HG03432 (cell line): ENCODE results near the gene STUB1.
"Not testable (repeated sequence)": the region's sequence is repeated elsewhere in the genome, so short reads cannot be mapped to it uniquely, and the experiment has no call there.

Experiments used
- ATAC-seq: cut with Tn5 transposase; IDR thresholded peaks from one replicate; pipeline ENCODE4 v1.9.1; 2021; ENCODE audit warnings: mild to moderate bottlenecking, moderate library complexity; ENCODE audit not compliant: unreplicated experiment

The STUB1 gene

DNA sequence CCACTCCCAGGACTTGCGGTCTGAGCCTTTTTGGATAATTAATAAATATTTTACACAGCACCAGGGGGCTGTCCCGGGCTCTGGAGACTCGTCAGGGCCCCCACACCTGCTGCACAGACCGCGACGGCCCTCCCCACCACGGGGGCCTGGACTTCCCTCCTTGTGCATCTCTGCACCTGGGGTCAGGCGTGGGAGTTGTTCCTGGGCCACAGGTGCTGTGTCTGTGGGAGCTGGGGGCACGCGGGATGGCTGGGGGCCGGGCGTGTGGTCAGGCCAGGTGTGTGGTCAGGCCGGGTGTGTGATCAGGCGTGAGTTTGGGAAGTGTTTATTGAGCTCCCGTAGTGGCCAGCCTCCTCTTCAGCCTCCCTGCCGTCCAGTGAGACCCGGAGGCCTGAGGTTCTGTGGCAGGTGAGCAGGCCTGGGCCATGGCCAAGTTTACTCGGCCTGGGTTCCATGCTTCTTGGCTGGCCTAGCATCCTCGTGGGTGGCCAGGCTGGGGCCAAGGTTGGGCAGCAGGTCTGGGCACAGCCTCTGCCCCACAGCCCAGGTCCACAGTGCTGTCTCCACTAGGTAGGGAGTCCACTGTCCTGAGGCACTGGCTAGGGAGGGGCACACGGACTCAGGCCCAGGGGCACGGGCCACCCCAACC is 1.9 kb upstream of the STUB1 start:
- no peak for ATAC-seq

- peak; percentile 7 for ATAC-seq
These were observed 1.1 kb upstream of the STUB1 start for GRCh38 chr16:678858-679813.

GRCh38 chr16:680625-680945 is 375 bp downstream of the STUB1 start:
- peak; percentile 1 for ATAC-seq

DNA sequence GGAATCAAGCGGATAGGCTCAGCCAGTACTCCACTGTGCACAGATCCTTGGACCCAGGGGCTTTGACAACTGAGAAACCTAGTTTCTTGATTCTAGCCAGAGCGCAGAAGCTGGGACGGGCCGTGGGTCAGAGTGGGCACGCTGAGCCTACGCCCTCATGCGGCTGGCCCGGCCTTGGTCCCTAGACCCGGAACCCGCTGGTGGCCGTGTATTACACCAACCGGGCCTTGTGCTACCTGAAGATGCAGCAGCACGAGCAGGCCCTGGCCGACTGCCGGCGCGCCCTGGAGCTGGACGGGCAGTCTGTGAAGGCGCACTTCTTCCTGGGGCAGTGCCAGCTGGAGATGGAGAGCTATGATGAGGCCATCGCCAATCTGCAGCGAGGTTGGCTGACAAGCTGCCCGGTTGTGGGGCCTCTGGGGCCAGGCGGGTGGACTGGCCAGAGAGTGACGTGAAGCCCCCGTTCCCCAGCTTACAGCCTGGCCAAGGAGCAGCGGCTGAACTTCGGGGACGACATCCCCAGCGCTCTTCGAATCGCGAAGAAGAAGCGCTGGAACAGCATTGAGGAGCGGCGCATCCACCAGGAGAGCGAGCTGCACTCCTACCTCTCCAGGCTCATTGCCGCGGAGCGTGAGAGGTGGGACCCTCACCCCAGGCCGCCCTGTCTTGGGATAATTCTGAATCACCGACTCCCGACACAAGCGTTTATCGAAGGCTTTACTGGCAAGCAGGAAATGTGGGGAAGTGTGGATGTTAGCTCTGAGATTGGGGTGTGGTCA is 946 bp downstream of the STUB1 start:
- no peak for ATAC-seq

DNA sequence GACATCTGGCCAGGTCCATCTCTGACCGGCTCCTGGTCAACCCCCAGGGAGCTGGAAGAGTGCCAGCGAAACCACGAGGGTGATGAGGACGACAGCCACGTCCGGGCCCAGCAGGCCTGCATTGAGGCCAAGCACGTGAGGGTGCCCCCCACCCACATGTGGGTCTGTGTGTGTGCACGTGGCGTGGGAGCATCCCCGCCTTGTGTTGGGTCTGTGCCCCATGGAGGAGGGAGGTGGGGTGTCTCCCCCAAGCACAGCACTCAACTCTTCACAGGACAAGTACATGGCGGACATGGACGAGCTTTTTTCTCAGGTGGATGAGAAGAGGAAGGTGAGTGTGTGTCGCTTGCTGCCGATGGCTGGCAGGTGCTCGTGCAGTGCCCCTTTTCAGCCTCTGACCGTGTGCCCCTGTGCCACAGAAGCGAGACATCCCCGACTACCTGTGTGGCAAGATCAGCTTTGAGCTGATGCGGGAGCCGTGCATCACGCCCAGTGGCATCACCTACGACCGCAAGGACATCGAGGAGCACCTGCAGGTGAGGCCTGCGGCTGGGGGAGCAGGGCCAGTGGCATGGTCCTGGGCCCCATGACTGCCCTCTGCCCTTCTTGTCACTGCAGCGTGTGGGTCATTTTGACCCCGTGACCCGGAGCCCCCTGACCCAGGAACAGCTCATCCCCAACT is 1.7 kb downstream of the STUB1 start:
- ATAC-seq: no peak

DNA sequence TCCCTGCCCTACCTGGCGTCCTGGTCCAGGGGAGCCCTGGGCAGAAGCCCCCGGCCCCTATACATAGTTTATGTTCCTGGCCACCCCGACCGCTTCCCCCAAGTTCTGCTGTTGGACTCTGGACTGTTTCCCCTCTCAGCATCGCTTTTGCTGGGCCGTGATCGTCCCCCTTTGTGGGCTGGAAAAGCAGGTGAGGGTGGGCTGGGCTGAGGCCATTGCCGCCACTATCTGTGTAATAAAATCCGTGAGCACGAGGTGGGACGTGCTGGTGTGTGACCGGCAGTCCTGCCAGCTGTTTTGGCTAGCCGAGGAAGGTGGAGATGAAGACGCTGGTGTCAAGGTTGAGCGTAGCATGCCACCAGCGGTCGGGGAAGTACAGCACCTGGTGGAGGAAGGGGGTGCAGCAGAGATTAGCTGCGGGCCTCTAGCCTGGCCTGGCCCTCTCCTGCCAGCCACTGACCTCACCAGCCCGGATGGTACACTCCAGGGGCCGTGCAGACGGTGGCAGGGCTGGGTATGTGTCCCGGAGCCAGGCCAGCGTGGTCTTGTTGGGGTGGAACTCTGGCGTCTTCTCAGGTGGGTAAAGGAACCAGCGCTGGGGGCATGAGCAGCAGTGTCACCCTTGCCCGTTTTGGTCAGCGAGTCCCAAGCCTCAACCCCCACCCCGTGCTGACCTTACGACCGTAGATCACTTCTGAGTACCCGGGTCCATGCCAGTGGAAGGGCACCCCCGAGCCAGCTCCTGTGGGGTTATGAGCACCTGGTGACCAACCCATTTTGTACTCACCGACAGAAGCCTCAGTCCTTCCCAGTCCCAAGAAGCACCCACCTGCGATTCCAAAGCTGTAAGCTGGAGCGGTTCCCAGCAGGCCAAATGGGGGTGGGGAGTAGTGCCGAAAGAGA is 2.5 kb downstream of the STUB1 start:
- no peak for ATAC-seq

- ATAC-seq: no peak
These were observed 3.3 kb downstream of the STUB1 start for GRCh38 chr16:683396-684070.

- ATAC-seq: peak; percentile 61
These were observed 4.0 kb downstream of the STUB1 start, which contains the start of gene JMJD8 for GRCh38 chr16:684071-684794. Gene JMJD8 (minus strand): TSS chr16:684334. CDS start chr16:684319, 15 bp downstream.

- no peak for ATAC-seq
These were observed 4.9 kb downstream of the STUB1 start for GRCh38 chr16:684961-685696.

DNA sequence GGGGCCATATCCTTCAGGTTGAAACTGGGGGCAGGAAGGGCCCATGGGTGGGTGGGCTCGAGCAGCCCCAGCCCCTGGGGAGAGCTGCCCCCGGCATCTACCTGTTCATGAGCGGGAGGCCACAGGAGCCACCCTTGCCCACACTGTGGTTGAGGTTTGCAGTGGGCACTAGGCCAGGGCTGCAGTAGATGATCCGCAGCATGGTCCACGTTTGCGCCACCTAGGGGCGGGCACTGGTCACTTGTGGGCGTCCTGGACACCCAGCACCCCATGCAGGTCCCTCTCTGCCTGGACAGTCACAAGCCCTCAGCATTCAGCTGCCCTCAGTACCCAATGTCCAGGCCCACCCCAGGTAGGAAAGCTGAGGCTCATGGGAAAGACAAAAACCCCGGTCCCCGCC is 5.8 kb downstream of the STUB1 start:
- no peak for ATAC-seq

DNA sequence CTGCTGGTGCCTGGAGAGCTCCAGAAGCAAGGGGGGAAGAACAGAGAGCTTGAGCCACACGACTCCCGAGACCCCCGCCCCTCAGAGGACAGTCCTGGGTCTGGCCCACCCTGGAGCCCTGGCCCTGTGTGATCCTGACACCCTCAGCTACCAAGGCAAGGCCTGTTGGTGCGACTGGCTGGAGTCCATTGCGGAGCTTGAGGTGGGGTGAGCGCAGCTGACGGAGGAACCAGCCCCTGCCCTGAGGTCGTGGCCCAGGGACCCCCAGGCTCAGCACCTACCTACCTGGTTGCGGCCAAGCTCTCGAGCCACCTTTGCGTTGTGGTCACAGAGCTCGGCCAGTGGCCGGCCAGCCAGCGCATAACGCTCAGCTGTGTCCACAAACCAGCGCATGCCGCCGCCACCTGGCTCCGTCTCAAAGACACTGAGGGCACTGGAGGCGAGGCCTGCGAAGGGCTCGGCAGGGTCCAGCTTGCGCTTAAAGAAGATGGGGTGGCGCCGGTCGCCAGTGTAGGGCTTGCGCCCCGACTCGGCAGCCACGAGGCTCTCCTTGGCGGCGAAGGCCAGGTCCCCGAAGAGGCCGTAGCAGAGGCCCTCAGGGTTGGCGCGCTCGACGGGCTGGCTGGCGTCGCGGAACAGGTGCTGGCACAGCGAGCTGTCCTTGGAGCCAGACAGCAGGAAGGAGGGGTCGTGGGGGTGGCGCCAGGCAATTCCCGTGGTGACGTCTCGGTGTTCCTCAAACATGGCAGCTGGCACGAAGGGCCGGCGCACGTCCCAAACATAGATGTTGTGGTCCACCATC is 6.5 kb downstream of the STUB1 start:
- ATAC-seq: no peak

- ATAC-seq: no peak
These were observed 7.3 kb downstream of the STUB1 start for GRCh38 chr16:687499-687898.

DNA sequence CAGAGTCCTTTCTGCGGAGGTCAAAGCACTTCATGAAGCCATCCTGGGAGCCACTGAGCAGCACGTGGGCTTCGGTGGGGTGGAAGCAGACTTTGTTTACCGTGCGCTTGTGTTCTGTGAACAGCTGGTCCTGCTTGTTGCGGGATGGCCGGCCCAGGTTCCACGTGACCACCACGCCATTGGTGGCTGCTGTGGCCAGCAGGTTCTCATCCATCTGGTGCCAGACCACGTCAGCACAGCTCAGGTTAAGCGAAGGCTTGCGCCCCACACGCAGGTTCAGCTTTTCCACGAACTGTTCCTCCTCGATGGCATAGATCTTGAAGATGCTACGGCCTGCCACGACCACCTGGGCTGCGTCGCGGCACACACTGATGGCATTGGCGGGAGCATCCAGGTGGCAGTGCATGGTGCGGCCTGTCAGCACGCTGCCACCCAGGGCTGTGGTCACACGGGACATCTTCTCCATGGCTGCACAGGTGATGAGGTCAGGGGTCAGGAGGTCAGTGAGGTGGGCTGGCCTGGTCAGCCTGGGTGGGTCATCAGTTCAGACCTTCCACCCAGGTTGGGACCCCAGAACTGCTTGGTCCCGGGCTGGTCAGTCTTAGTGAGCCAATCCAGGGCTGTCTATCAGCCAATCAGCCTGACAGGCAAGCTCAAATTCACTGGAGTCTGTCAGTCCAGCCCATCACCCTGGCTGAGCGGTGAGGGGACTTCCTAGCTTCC is 9.1 kb downstream of the STUB1 start:
- no peak for ATAC-seq

DNA sequence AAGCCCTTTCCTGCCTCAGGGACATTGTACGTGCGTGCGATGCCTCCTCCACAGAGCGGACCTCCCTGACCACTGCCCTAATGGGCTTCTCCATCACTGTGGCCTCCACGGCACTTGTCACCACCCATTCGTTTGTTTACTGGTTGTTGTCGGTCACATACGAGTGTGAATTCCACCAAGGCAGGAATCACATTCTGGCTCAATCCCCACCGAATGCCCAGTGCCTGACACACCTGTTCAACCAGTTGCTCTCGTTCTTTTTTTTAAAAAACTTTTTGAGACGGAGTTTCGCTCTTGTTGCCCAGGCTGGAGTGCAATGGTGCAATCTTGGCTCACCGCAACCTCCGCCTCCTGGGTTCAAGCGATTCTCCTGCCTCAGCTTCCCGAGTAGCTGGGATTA is 11.0 kb downstream of the STUB1 start:
- not testable (repeated sequence) for ATAC-seq

DNA sequence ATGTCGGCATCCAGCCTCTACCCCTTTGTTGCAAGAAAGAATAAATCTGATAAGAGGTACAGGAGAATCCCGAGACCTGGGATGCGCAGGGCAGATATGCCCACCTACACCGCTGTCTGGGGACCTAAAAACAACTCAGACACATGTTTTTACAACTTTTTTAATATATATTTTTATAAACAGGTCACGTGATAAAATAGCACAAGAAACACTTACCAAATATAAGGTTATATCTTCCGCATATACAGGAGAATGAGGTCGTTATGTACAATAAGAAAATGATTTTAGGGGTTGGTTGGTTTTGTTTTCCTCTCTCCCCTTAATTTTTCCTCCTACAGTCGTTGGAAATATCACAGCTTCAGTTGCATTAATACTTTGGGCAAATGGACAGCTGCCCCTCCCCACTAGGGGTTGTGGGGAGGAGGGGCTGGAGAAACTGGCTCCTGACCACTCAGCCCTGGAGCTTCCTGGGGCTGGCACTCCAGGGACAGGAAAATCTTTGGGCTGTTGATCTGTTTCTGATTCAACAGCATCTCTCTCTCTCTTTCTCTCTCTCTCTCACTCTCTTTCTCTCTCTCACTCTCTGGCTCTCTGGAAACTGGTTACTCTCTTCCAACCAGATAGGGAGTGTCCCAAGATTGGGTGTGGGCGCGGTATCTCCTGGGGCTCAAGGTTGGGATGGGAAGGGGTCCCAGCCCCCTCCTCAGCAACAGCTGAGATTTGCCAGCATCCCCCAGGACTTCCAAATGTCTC is 12.3 kb downstream of the STUB1 start:
- ATAC-seq: no peak

DNA sequence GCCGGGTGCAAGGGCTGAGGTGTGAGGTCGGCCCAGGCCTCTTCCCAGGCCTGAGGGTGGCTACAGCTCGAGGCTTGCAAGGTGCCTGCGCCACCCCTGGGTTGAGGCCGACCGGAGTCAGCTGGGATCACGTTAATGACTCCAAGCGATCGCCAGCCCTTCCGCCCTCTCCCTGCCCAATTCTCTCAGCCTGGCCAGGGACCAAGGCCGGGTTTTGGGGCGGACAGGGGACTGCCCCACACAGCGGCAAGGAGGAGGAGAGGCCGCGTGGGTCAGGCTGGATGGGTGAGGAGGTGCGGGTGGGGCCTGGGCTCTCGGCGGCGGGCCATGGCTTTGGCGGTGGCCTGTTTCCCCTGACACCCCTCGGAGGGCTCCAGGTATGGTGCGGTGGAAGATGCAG is 13.2 kb downstream of the STUB1 start:
- ATAC-seq: no peak
